BJ (cell line): ENCODE measurements around the gene SLC27A6. TPM values are rescaled to one million over a fixed set of nuclear protein-coding genes. Genes with fewer than 3 reads are reported as not detected.

Experiments
- CTCF ChIA-PET: fragments of 350-600 bp; formaldehyde crosslinking; extraction: SDS; loops from one replicate; lab custom pipeline; 2021; ENCODE audit warnings: antibody characterized with exemption, inconsistent platforms; lab: Yijun Ruan, JAX
- POLR2A ChIA-PET: fragments of 300-600 bp; sonication (Branson Sonifier 250); formaldehyde crosslinking; extraction: SDS; loops from one replicate; lab custom pipeline; 2021; ENCODE audit warnings: antibody characterized with exemption; lab: Charles Lee
- DNase-seq: peaks from one replicate; pipeline ENCODE4 v3.0.0-alpha.2; 2011; ENCODE audit warnings: low read depth
- H3K27me3 ChIP-seq: 2 replicates; pipeline ENCODE4 v1.6.0; 2011; ENCODE audit warnings: low read length; ENCODE audit not compliant: control insufficient read depth, insufficient read depth
- H3K36me3 ChIP-seq: 2 replicates; pipeline ENCODE4 v1.5.1; 2011; ENCODE audit warnings: low read length; ENCODE audit not compliant: control insufficient read depth, insufficient read depth
- H3K4me3 ChIP-seq: 2 replicates; pipeline ENCODE4 v1.5.1; 2011; ENCODE audit warnings: low read depth, mild to moderate bottlenecking, control low read depth, low read length
- CTCF ChIP-seq: IDR thresholded peaks from 2 replicates; pipeline ENCODE4 v1.5.1; 2011; ENCODE audit warnings: low read depth, mild to moderate bottlenecking, control low read depth, inconsistent platforms, low read length, moderate library complexity; ENCODE audit not compliant: insufficient read depth
- polyA plus RNA-seq: library from polyadenylated mRNA; depleted of rRNA; stranded (reverse); fragments of >200 nt; gene quantifications from 2 replicates; pipeline ENCODE4 v1.2.3, GENCODE V29; 2011

SLC27A6 gene
- polyA plus RNA-seq, 1 experiment, result 0.06 TPM

GRCh38 chr5:129001841-129002526, 36.7 kb downstream of the SLC27A6 start:
- CTCF ChIA-PET, result interaction anchor here (1.1 kb wide), 1 partner anchor 16 kb away, joined by 3 read pairs; no protein-coding TSS in a partner anchor
- Histone ChIP-seq H3K27me3 (no peaks in the 10 kb centered on the region), H3K36me3 (no peaks in the 10 kb centered on the region), H3K4me3 (no peak overlapping the region)
- POLR2A ChIA-PET, result no interaction called here
- TF ChIP-seq CTCF, result no peak
- DNase-seq, result no peak

GRCh38 chr5:129002527-129002842, 37.2 kb downstream of the SLC27A6 start:
- CTCF ChIA-PET, result interaction anchor here (1.1 kb wide), 1 partner anchor 15 kb away, joined by 3 read pairs; no protein-coding TSS in a partner anchor

GRCh38 chr5:129003232-129003631, 37.9 kb downstream of the SLC27A6 start:
- ChIA-PET CTCF (no interaction called here), POLR2A (no interaction called here)
- TF ChIP-seq CTCF, result no peak
- H3K4me3 ChIP-seq, result no peak overlapping the region
- H3K27me3 ChIP-seq, result no peaks in the 10 kb centered on the region
- DNase-seq, result no peak
- no peaks in the 10 kb centered on the region for H3K36me3 ChIP-seq

More at GRCh38 chr5:129002527-129002842, 37.2 kb downstream of the SLC27A6 start:
- Histone ChIP-seq H3K36me3 (no peaks in the 10 kb centered on the region), H3K4me3 (no peak overlapping the region), H3K27me3 (no peaks in the 10 kb centered on the region)
- POLR2A ChIA-PET, result no interaction called here
- no peak for TF ChIP-seq CTCF
- no peak for DNase-seq

- DNase-seq, result no peak
- no peak for TF ChIP-seq CTCF
- CTCF ChIA-PET, result no interaction called here
- H3K27me3 ChIP-seq, result no peaks in the 10 kb centered on the region
- H3K4me3 ChIP-seq, result no peak overlapping the region
- H3K36me3 ChIP-seq, result no peaks in the 10 kb centered on the region
- POLR2A ChIA-PET, result no interaction called here
Observed at GRCh38 chr5:129014185-129014584, 48.9 kb downstream of the SLC27A6 start.

- no peak for TF ChIP-seq CTCF
- POLR2A ChIA-PET, result no interaction called here
- CTCF ChIA-PET, result no interaction called here
- DNase-seq, result no peak
- Histone ChIP-seq H3K27me3 (no peaks in the 10 kb centered on the region), H3K4me3 (no peak overlapping the region), H3K36me3 (no peaks in the 10 kb centered on the region)
Observed at GRCh38 chr5:129018837-129019236, 53.5 kb downstream of the SLC27A6 start.
